ENCODE measurements around the gene KAT14.
"Not testable (repeated sequence)": the region's sequence is repeated elsewhere in the genome, so short reads cannot be mapped to it uniquely, and the experiment has no call there.

KAT14 gene

DNA sequence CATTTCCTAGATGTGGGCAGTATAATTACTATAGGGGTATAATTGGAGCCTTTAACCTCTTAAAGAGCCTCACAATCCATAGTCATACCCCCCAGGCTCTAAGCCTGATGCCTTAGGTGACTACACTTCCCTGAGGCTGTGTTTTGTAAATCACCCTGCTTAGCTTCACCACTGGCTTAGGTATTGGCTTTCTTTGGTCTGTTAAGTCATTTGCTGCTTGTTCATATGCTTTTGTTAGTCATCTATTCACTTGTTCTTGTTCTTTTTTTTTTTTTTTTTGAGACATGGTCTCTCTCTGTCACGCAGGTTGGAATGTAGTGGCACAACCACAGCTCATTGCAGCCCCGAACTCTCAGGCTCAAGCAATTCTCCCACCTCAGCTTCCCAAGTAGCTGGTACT is 26.7 kb downstream of the KAT14 start:
- no peak for DNase-seq (ENCODE audit: low read depth)

DNA sequence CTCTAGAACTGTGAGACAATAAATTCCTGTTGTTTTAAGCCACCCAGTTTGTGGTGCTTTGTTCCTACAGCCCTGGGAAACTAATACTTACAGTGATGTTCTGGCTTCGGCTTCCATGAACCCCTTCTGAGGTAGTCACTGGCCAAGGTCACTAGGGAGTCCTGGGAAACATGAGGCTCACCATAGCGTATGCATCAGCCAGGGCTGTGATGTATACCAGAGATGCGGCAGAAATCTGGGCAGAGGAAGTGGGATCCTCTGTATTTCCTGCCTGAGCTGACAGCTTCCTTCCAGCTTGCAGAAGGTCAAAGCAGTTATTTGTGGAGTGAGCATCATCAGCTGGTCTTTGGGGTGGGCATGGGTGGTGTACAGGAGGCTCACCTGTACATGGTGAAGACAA is 27.9 kb downstream of the KAT14 start:
- DNase-seq (ENCODE audit: low read depth): no peak

DNA sequence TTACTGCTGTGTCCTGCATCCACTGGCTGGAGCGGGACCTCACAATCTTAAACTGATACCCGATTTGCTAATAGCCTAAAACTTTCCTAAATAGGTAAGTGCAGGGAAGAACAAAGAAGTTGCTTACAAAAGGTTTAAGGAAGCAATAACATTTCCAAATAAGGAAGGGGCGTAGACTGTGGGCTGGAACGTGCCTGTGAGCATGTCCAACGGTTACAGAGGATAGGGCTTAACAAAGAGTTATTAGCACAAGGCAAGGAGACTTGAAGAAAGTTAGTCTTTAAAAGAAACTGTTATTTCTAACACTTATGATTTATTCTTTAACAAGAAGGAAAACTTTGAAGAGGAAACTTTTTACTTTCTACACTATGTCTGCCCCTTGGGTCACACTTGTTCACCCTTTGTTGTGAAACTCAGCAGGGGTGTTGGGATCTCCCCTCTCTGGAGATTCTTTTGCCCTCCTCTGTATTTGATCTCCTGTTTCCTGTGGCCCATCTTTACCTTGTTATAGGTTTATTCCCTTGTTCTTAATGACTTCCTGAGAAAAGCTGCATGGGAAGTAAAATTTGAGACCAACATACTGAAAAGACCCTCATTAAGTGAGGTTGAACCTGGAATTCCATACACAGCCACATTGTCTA is 28.7 kb downstream of the KAT14 start:
- no peak for DNase-seq (ENCODE audit: low read depth)

DNA sequence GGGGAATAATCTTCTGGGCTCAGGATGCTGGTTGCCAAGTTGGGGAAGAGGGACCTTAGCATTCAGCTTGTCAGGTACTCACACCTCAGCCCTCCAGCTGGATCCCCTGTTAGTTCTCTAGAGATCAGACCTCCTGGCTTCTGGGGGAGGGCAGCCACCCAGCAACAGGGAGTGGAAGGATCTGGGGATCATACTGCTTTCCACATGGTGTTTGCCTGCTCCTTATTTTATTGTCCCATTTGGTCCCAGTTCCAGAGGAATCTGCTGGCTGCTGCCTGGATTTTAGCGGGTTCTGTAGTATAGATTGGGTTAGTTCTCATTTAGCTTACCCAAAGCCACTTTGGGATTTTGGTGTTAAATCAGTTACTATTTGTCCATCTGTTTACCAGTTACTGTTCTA is 29.3 kb downstream of the KAT14 start:
- no peak for DNase-seq (ENCODE audit: low read depth)

DNA sequence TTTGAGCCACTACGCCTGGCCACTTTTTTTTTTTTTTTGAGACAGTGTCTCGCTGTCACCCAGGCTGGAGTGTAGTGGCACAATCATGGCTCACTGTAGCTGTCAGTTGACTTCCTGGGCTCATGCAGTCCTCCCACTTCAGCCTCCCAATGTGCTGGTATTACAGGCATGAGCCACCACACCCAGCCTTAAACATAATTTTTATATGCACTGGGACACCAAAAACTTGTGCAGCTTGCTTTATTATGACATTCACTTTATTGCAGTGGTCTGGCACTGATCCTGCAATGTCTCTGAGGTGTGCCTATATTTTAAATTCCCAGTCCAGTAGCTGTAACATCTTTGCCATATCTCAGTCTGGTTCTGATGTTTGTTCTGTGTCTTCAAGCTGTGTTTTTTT is 34.7 kb downstream of the KAT14 start:
- peak; percentile 12 for DNase-seq (ENCODE audit: low read depth)

DNA sequence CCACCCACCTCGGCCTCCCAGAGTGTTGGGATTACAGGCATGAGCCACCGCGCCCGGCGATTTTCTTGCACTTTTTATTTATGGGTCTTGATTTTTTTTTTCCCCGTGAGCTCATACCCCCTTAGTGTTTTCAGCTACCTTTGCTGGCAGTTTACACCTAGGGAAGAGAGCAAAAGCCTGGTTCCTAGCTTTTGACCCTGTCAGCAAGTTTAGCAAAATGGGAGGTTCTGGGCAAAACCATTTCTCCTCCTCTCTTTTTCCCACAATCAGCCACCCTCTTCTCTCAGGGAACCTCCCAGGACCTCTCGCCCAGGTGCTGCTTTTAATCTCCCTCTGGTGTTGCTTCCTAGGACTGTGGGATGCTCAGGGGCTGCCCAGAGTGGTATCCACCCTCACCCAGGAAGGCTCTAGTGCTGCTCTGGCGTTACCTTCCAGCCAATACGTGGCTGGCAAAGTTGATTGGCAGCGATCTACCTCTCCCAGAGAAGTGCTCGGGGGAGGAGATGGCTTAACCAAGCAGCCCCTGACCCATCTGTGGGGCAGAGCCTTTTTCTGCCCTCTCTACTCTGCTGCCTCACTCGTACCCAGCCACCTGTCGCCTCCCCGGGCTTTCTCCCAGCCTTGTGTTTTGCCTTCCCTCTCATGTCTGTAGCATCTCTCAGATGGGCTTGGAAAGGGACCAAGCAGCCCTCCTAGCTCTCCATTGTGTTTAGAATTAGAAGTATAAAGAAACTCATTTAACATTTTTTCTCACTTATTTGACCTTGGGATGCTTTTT is 37.4 kb downstream of the KAT14 start:
- DNase-seq (ENCODE audit: low read depth): no peak

DNA sequence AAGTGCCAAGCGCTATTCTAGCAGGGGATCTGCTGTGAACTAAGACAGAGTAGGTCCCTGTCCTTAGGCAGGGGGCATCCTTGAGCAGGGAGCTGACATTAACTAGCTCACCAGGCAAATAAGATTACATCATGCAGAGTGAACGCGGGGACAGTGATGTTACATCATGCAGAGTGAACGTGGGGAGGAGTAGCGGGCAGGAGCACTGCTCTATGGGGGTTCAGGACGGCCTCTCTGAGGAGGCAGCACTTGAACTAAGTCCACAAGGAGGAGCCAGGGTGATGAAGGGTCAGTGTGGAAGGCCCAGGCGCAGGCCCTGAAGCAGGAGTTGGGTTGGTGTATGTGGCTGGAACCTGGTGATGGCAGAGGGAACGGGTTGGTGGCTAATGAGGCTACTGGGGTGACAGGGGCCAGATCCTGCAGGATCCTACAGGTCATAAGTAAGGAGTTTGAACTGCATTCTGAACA is 38.7 kb downstream of the KAT14 start:
- no peak for DNase-seq (ENCODE audit: low read depth)

DNA sequence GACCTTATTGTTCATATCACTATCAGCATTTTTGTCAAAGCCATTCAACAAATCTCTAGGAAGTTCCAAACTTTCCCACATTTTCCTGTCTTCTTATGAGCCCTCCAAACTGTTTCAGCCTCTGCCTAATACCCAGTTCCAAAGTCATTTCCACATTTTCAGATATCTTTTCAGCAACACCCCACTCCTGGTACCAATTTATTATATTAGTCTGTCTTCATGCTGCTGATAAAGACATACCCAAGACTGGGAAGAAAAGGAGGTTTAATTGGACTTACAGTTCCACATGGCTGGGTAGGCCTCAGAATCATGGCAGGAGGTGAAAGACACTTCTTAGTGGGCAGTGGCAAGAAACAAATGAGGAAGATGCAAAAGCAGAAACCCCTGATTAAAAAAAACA is 42.7 kb downstream of the KAT14 start:
- DNase-seq (ENCODE audit: low read depth): not testable (repeated sequence)

DNA sequence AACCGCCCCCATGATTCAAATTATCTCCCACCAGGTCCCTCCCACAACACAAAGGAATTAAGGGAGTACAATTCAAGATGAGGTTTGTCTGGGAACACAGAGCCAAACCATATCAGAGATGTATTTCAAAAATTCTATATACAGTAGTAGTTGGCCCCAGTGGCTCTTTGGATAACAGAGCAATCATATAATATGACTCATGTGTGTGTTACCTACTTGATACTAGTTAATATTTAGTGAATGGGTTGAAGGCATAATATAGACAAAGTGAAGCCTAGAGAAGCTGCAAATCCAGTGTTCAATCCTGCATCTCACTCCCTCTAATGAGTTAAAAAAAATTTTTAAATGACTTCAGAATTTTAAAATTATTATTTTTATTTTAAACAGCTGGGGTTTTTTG is 43.2 kb downstream of the KAT14 start:
- no peak for DNase-seq (ENCODE audit: low read depth)

DNA sequence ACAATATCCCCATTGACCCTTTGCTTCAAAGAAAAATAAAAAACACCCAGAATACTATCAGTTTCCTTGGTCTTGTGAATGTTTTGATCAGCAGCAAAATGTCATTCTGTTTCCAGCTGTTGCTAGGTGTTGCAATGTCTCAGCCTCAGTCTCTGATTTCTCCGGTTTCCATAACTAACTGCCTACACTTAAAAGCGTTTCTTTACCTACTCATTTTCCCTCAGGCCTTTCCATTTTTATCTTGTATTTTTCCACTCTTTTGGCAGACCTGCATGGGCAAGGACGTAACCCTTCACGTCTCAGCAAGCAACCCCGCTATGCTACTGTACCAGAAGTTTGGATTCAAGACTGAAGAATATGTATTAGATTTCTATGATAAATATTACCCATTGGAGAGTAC is 49.4 kb downstream of the KAT14 start:
- no peak for DNase-seq (ENCODE audit: low read depth)

DNA sequence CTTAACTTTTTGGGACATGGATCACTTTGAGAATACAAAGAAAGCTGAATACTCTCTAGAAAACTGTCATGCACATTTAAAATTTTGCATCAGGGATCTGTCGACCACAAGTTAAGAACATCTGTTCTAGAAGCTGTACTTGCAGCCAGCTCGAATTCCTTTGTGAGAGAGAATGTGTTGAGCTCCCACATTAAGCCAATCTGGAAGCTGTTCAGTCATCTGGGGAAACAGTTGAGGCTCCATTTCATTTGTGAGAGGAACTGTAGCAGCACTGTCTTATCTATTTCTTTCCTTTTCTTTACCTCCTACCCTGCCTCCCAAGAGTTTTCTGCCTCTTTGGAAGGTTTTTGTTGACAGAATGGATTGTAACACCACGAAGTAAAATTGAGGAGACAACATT is 50.8 kb downstream of the KAT14 start:
- DNase-seq (ENCODE audit: low read depth): peak; percentile 17

DNA sequence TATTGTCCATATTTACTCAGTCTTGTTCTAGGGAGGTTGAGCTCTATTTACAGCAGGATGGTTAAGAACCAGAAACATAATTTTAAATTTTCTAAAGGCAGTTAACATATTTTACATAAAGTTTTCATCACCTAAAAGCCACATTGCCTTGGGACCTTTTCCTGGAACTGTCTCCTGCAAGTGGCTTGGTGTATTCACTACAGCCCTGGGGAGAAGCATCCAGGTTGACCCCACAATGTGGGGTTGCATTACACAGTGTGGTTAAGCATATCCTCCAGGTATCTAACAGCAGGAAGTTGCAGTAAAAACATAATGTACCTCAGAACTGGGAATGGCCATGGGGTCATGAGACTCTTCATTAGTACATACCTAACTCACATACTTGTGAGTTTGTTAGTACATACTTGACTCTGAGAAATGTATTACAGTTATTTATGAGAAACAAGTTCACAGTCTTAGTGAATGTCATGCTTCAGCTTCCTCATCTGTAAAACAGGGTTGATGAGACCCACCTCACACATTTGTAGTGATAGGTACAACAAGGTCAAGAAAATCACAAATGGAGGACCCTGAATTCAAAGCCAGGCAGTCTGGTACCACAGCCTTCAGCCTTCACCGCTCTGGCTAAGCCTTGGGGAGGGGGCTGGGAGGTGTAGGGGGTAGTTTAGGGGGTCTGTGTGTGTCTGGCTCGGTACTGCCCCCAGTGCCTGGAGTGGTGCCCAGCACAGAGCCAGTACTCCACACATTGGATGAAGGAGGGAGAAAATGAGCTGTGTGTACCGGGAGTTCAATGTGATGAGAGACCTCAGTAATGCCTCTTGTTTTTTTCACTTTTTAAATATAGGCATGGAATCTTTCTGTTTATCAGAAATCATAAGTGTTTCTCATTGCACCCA is 52.9 kb downstream of the KAT14 start:
- no peak for DNase-seq (ENCODE audit: low read depth)

DNA sequence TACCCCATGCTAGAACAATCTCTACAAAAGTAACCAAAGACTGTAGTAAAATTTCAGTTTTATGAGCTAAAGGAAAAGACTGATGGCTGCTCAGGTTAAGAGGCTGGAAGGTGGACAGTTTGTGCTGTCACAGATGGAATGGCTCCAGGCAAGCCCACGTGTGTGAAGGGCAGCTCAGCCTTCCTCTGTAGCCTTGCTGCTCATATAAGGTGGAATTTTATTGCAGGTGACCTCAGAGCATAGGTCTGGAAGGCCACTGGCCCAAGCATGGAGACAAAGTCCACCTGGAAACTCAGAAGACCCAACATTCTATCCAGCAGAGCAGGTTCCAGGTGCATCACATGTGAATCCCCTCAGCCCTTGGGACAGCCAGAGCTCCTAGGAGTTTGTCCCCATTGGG is 53.6 kb downstream of the KAT14 start:
- DNase-seq (ENCODE audit: low read depth): no peak

DNA sequence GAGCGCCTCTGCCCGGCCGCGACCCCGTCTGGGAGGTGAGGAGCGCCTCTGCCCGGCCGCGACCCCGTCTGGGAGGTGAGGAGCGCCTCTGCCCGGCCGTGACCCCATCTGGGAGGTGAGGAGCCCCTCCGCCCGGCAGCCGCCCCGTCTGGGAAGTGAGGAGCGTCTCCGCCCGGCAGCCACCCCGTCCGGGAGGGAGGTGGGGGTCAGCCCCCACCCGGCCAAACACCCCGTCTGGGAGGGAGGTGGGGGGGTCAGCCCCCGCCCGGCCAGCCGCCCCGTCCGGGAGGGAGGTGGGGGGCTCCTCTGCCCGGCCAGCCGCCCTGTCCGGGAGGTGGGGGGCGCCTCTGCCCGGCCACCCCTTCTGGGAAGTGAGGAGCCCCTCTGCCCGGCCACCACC is 56.8 kb downstream of the KAT14 start:
- DNase-seq (ENCODE audit: low read depth): not testable (repeated sequence)

DNA sequence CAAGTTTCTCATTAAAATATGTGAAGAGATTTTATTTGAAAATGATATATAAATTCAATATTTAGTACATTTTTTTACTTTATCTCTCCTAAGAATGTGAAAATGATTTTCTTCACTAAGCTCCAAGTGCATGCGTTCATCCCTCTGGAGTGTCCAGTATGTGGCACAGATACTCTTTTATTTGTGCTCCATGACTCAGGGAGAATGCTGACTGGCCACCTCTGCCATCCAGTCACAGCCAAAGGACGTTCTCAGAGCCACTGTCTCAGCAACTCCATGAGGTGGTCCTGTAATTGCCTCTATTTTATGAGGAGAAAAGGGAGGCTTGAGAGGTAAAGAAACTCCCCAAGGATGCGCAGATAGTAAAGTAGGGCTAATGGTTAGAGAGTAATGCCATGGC is 58.3 kb downstream of the KAT14 start:
- no peak for DNase-seq (ENCODE audit: low read depth)

DNA sequence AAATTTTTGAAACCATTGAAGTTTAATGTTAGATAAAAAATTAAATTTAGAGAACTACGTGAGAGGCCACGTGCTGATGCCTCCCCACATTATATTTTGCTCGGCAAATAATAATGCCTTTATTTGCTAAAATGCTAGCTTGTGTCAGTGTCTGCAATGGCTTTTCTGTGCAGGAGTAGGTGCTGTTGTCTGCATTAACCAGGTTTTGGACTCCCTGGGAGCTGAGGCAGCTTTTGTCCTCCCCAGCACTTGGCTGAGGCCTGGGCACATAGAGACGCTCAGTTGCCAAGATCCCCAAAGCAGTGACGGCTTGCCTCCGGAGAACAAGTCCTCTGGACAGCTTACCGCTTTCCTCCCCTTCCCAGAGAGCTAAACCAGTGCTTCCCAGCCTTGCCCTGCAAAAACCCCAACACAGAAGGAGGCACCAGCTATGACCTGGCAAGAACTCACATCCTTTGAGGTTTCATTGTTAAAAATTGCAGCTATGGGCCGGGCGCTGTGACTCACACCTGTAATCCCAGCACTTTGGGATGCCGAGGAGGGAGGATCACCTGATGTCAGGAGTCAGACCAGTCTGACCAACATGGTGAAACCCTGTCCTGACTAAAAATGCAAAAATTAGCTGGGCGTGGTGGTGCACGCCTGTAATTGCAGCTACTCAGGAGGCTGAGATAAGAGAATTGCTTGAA is 59.9 kb downstream of the KAT14 start:
- no peak for DNase-seq (ENCODE audit: low read depth)

DNA sequence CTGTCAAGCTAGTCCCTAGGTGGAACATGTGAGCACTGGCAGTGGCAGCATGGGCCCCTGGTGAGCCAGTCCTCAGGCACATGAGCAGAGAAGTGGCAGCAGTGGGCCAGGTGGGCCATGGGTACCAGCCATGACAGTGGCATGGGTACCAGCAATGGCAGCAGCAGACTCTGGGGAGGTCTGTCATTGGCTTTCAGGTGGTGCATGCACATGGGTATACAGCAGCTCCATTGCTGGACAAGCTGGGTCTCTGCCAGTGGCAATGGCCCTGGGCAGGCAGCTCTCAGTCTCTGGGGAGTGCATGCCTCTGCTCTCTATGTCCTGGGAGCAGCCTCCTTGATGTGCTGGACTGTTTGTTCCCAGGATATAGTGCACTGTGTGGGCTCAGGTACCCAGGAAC is 65.3 kb downstream of the KAT14 start:
- no peak for DNase-seq (ENCODE audit: low read depth)

DNA sequence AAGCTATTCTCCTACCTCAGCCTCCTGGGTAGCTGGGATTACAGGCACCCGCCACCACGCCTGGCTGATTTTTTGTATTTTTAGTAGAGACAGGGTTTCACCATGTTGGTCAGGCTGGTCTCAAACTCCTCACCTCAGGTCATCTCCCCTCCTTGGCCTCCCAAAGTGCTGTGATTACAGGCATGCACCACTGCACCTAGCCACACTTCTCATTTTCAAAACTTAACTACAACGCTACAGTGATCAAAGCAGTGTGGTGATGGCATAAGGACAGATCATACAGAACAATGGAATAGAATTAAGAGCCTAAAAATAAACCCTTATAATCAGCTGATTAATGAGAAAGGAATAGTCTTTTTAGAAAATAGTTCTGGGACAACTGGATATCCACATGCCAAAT is 66.0 kb downstream of the KAT14 start:
- DNase-seq (ENCODE audit: low read depth): not testable (repeated sequence)

DNA sequence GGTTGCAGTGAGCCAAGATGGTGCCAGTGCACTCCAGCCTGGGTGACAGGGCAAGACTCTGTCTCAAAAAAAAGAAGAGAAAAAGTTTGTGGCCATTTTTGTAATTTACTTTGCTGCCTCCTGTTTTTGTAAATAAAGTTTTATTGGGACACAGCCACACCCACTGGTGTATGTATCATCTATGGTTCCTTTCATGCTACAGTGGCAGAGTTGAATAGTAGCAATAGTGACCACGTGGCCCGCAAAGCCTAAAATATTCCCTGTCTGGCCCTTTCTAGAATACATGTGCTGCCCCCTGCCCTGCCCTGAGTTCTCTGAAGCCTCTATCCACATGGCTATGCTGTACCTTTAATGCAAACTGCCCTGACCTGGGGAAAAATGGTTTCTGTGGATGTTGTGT is 75.3 kb downstream of the KAT14 start:
- no peak for DNase-seq (ENCODE audit: low read depth)

DNA sequence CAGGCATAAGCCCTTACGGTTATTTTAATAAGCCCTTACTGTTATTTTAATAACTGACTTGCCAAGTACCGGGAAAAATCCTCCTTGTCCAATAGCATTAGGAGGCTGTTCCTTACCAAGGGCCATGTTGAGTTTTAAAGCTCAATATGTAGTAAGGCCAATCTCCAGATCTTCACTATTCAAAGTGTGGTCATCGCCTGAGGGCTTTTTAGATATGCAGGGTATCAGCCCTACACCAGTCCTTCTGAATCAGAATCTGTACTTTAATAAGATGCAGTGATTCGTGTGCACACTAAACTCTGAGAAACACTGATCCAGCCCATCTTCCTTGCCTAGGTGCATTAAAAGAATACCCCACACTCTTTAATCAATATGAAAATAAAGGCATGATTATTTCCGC is 77.9 kb downstream of the KAT14 start:
- DNase-seq (ENCODE audit: low read depth): no peak

DNA sequence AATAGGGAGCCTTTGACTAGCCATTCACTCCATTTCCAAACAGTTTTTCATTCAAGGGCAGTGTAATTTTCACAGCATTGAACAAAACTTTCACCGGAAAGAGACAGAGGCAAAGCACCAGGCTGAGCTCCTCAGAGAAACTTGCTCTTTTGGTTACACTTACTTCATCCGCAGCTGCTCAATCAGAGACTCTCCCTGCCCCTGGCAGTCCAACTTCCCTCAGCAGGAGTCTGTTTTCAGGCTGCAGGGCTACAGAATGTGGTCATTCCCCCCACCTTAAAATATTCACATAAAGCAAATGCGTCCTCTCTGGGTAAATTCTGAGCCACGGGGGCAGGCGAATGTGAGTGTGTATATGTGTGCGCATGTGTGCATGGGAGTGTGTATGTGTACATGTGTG is 80.6 kb downstream of the KAT14 start:
- no peak for DNase-seq (ENCODE audit: low read depth)

DNA sequence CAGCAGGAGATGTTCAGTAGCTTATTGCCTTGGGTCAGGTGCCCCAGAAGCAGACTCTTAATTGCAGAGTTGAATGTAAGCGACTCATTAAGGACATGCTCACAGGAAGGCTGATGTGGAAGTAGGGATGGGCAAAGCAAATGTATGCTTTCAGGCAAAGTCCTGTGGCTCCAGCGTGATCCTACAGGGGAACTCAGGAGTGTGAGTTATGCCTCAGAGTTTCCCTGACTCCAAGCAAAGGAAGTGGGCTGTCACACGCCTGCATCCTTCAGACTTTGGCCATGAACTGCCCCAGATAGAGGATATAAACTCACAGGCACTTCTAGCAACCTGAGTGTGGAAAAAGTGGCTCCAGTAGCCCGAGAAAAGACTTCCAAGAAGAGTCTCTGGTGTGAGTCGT is 85.7 kb downstream of the KAT14 start:
- no peak for DNase-seq (ENCODE audit: low read depth)

Data from GM04504 (cell line).